Fibroblast of the aortic adventitia (primary cell): ENCODE results near the gene NABP2. TPM values are rescaled to one million over a fixed set of nuclear protein-coding genes. Genes with fewer than 3 reads are reported as not detected.
"Not testable (repeated sequence)": the region's sequence is repeated elsewhere in the genome, so short reads cannot be mapped to it uniquely, and the experiment has no call there.

Experiments used
- DNase-seq: peaks from one replicate; pipeline ENCODE4 v3.0.0-alpha.2; 2010; ENCODE audit warnings: low read depth
- H3K4me3 ChIP-seq: 2 replicates; pipeline ENCODE4 v1.5.1; 2011; ENCODE audit warnings: low read depth, mild to moderate bottlenecking, control low read depth, low read length, moderate library complexity
- total RNA-seq: library from RNA; depleted of rRNA; stranded (reverse); fragments of >200 nt; gene quantifications from 2 replicates; pipeline ENCODE4 v1.2.3, GENCODE V29; 2012; ENCODE audit warnings: low replicate concordance
- TF ChIP-seq, protein P1 (sequence below): IDR thresholded peaks from 2 replicates; pipeline ENCODE4 v1.5.1; 2011; ENCODE audit warnings: mild to moderate bottlenecking, low read length, control low read depth, inconsistent platforms; ENCODE audit not compliant: insufficient read depth

Gene NABP2
- total RNA-seq, 1 donor, result 31.5 TPM

DNA sequence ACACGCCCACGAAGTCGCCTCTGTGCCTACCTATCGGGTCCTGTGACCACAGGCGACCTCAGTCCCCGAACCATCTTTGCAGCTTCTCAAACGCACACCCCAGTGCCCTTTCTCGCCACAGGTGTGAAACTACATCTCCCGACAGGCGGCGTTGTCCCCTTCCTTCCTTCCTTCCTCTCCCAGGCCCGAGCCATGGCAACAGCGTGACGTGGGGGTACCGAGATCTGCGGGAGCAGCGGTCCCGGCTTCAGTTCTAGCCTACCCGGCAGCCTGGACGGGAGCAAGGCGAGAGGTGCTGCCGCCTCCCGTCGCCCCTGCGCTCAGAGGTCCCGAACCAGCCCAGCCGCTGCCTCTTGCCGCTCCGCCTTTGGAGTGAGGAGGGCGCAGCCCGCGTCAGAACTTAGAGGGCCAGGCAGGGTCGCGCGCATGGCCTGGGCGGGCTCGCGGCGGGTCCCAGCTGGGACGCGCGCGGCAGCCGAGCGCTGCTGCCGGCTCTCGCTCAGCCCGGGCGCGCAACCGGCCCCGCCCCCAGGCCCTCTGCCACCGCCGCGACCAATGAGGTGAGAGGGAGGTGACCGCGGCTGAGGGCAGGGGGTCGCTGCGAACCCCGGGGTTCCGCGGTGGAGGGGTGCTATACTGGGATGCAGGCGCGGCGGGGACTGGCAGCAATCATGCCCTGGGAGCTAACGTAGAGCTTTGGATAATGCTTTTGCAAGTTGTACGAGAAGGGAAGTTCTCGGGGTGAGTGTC lies 42.7 kb downstream of the NABP2 start, which contains the start of gene COQ10A:
Gene COQ10A (plus strand): TSS at position 250 of the 750 bp plus-strand sequence. CDS start 177 bp downstream, at position 427.
- peak within 1 kb of the TSS; percentile 83 for H3K4me3 ChIP-seq
- TF ChIP-seq, protein P1, sequence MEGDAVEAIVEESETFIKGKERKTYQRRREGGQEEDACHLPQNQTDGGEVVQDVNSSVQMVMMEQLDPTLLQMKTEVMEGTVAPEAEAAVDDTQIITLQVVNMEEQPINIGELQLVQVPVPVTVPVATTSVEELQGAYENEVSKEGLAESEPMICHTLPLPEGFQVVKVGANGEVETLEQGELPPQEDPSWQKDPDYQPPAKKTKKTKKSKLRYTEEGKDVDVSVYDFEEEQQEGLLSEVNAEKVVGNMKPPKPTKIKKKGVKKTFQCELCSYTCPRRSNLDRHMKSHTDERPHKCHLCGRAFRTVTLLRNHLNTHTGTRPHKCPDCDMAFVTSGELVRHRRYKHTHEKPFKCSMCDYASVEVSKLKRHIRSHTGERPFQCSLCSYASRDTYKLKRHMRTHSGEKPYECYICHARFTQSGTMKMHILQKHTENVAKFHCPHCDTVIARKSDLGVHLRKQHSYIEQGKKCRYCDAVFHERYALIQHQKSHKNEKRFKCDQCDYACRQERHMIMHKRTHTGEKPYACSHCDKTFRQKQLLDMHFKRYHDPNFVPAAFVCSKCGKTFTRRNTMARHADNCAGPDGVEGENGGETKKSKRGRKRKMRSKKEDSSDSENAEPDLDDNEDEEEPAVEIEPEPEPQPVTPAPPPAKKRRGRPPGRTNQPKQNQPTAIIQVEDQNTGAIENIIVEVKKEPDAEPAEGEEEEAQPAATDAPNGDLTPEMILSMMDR, result peak; percentile 80
- DNase-seq, result peak; percentile 83

DNA sequence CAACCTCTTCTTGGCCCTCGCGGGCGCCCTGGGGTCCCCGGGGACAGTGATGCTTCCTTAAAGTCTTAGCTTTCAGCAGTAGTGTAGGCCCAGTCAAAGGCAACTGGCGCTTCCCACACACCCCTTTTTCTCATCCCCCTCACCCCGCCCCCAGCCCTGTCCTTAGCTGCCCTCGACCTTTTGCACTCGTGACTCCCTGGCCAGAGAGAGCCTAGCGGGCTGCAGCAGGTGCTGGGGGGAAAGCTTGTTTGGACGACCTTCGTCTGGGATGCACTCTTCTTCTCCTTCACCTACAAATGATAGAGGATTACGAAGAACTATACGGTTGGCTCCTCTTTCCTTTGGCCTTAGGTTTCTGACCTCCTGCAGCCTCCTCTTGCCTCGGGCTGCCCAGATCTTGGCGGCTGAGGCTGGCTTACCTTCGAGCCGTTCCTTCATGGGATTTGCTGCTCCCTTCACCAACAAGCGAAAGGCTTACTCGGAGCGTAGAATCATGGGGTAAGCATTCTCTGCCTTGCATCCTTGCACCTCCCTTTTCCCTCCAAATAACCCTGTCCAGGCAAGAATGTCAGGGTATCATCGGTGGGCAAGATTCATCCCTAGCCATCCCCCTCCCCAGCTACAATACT lies 43.4 kb downstream of the NABP2 start:
- peak; percentile 14 for DNase-seq
- peak overlapping the region; percentile 83 for H3K4me3 ChIP-seq
- TF ChIP-seq, protein P1, result no peak

DNA sequence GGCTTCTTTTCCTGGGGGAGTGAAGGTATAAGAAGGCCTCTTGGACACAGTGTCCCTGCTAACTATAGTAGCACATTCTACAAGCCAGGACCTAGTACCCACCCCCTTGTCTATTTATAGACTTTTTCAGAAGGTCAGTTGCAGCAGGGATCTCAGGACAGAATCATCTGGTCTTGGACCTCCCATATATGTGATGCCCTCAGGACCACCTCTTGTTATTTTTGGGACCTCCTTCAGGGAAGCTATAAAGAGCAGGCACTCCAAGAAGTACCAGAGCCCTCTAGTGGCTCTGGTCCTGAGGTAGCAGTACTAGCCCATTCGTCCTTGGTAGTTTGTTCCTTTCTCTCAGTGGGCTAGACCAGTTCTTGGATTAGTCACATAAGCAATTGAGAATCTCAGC lies 46.9 kb downstream of the NABP2 start:
- TF ChIP-seq, protein P1, result peak; percentile 55
- DNase-seq, result peak; percentile 34

DNA sequence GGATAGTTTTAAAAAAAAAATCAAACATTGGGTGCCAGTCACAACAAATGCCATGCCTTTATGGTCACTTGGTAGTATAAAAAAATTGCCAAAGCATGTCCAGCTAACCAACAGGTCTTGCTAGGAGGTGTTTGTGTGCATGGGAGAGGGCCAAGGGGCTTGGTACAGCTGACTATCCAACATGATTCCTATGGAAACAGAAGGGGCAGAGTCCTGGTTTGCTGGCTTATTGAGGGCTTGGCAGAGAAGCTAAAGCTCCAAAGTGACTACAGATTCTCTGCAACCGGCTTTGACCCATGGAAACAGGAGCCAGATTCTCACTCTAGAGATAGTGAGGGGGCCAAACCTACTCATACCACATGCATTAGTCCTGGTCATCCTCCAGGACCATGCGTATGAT lies 48.3 kb downstream of the NABP2 start:
- H3K4me3 ChIP-seq, DNase-seq: not testable (repeated sequence)

More for the DNA sequence above, 46.9 kb downstream of the NABP2 start:
- H3K4me3 ChIP-seq, result no peak overlapping the region

DNA sequence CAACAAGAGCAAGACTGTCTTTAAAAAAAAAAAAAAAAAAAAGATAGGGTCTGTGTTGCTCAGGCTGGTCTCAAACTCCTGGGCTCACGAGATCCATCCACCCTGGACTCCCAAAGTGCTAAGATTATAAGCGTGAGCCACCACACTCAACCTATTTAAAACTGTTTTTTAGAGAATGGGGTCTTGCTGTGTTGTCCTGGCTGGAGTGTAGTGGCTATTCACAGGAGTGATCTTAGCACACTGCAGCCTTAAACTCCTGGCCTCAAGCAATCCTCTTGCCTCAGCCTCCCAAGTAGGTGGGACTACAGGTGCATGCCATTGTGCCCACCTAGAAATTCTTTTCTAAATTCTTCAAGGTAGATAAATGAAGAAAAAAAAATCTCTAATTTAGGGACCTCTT lies 50.2 kb downstream of the NABP2 start:
- no peak for DNase-seq
- TF ChIP-seq, protein P1, result no peak

DNA sequence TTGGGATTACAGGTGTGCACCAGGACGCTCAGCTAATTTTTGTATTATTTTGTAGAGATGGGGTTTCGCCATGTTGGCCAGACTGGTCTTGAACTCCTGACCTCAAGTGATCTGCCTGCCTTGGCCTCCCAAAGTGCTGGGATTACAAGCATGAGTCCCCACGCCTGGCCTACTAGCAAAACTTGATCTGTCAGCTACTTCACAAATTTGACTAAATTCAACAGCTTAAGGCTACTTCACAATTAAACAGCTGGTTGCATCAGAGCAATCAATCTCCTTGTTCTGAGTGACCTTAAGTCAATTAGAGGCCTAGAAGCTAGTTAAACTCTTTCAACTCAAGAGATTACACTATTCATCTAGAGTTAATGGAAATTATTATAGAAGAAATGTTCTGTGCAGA lies 54.8 kb downstream of the NABP2 start:
- TF ChIP-seq, protein P1, result no peak
- no peak overlapping the region for H3K4me3 ChIP-seq
- DNase-seq, result no peak

More for the DNA sequence above, 50.2 kb downstream of the NABP2 start:
- no peak overlapping the region for H3K4me3 ChIP-seq

Other genes with a start within 250 kb of the NABP2 start
- gene SUOX, start 227.1 kb upstream of the NABP2 start, total RNA-seq, result 20.4 and 40.4 TPM in 2 replicates
- 0.65 and 3.4 TPM in 2 replicates for gene IKZF4, start 203.3 kb upstream of the NABP2 start, total RNA-seq
- gene RPS26, start 182.4 kb upstream of the NABP2 start, total RNA-seq, result 321 and 893 TPM in 2 replicates
- 1.2 and 1.5 TPM in 2 replicates for gene ERBB3, start 144.2 kb upstream of the NABP2 start, total RNA-seq
- 102 and 141 TPM in 2 replicates for gene PA2G4, start 119.8 kb upstream of the NABP2 start, total RNA-seq
- gene RPL41, start 107.7 kb upstream of the NABP2 start, total RNA-seq, result 2,772 and 12,570 TPM in 2 replicates
- 5.9 and 7.3 TPM in 2 replicates for gene ZC3H10, start 106.1 kb upstream of the NABP2 start, total RNA-seq
- 207 and 267 TPM in 2 replicates for gene ESYT1, start 96.1 kb upstream of the NABP2 start, total RNA-seq
- 74.2 and 125 TPM in 2 replicates for gene MYL6B, start 71.8 kb upstream of the NABP2 start, total RNA-seq
- gene MYL6, start 66.0 kb upstream of the NABP2 start, total RNA-seq, result 1,047 and 1,209 TPM in 2 replicates
- 69.4 and 222 TPM in 2 replicates for gene SMARCC2, start 34.9 kb upstream of the NABP2 start, total RNA-seq
- gene RNF41, start 2.4 kb upstream of the NABP2 start, total RNA-seq, result 75.0 and 86.0 TPM in 2 replicates
- gene SLC39A5, start 5.7 kb downstream of the NABP2 start, total RNA-seq, result 0.18 TPM in 1 of 2 replicates, not detected in the other
- gene ANKRD52, start 34.0 kb downstream of the NABP2 start, total RNA-seq, result 8.7 and 20.0 TPM in 2 replicates
- gene COQ10A, start 42.6 kb downstream of the NABP2 start, total RNA-seq, result 5.1 and 8.0 TPM in 2 replicates
- gene CS, start 76.0 kb downstream of the NABP2 start, total RNA-seq, result 40.9 and 117 TPM in 2 replicates
- gene CNPY2, start 91.6 kb downstream of the NABP2 start, total RNA-seq, result 76.1 and 120 TPM in 2 replicates
- gene PAN2, start 109.7 kb downstream of the NABP2 start, total RNA-seq, result 23.0 and 37.7 TPM in 2 replicates
- gene IL23A, start 114.5 kb downstream of the NABP2 start, total RNA-seq, result not detected in 2 replicates
- gene STAT2, start 135.8 kb downstream of the NABP2 start, total RNA-seq, result 268 and 280 TPM in 2 replicates
- not detected in 2 replicates for gene APOF, start 138.5 kb downstream of the NABP2 start, total RNA-seq
- 1.6 and 15.9 TPM in 2 replicates for gene TIMELESS, start 225.1 kb downstream of the NABP2 start, total RNA-seq
- not detected in 2 replicates for gene MIP, start 230.3 kb downstream of the NABP2 start, total RNA-seq
- 2.3 and 3.0 TPM in 2 replicates for gene SPRYD4, start 244.2 kb downstream of the NABP2 start, total RNA-seq